HG02973 (cell line): ENCODE results near the gene ADAT3.

Experiments used
- ATAC-seq: cut with Tn5 transposase; IDR thresholded peaks from one replicate; pipeline ENCODE4 v1.9.1; 2021; ENCODE audit warnings: moderate library complexity; ENCODE audit not compliant: unreplicated experiment

The ADAT3 gene

DNA sequence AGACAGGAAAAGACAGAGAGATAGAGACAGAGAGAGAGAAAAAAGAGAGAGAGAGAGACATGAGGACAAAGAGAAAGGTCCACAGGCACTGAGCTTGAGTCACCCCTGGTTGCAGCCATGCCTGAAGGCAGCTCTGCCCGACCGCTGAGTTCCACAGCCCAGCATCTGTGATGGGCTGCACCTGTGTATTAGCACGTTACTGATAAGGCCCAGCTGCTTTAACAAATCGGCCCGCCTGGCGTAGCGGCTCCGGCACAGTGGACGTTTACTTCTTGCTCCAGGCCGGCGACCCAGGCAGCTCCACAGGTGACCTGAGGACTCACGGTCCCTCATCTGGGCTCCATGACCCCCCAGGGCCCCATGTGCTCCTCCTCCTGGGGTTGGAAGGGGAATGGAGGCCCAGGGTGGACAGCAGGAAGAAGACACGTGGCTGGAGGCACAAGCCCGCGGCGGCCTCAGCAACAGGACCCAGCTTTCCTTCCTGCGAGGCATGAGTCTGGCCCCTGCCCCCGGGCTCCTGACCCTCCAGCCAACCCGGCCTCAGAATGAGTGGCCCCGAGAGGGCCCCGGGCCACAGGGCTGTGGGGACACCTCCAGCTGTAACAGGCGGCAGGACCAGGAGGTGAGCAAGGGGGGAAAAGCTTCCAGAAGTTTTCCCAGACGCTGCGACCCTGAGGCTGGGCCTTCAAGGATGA, 31.9 kb downstream of the ADAT3 start:
- ATAC-seq = no peak

DNA sequence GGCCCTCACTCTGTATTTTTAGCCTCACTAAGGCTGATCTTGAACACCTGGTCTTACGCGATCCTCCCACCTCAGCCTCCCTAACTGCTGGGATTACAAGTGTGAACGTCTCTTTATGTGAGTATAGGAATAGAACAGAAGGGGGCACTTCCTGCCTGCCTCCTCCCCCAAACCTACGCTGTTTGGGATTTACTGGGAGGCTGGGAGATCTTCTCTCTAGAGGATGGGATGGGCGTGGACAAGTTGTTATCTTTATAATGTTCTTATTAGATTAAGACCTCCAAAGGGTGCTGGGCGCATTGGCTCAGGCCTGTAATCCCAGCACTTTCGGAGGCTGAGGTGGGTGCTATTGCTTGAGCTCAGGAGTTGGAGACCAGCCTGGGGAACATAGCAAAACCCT, 32.9 kb downstream of the ADAT3 start:
- ATAC-seq = no peak

DNA sequence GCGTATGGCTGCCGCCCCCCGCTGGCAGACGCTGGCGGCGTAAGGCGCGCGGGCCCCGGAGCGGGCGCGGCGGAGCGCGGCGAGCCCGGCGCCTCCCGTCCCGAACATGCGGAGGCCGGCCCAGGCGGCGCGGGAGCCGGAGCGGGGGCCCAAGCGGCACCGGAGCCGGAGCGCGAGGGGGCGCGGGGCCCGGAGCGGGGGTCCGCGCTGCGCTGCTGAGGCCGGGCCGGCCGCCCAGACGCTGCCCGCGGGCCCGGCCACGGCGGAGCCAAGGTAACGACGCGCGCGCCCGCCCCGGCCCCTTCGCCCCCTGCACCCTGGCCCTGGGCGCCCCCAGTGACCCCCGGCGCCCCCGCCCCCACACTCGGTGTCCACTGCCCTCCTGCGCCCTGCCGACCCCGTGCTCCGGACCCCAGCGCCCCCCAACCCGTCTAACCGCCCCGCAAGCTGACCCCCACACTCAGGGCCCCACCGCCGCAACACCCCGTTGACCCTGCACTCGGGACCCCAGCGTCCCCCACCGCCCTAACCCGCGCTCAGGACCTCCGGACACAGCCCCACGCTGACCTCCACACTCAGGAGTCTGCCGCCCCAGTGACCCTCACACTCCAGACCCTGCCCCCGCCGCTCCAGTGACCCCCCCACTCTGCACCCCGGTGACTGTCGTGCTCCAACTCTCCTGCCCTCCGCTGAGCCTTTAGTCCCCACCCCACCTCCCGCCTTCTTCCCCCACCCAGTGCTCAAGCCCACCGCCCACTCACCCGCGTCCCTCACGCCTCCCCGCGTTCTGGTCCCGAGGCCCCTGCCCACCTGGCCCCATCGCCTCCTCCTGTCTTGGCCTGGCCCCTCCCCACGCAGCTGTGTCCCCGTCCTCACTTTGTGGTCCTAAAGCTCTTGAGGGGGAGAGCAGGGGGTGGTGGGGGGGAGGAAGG, 36.2 kb downstream of the ADAT3 start, which contains the start of gene CSNK1G2:
Gene CSNK1G2 (plus strand): TSS at position 27 of the 932 bp plus-strand sequence. CDS start 28,601 bp downstream, outside the sequence.
- ATAC-seq = peak; percentile 42

DNA sequence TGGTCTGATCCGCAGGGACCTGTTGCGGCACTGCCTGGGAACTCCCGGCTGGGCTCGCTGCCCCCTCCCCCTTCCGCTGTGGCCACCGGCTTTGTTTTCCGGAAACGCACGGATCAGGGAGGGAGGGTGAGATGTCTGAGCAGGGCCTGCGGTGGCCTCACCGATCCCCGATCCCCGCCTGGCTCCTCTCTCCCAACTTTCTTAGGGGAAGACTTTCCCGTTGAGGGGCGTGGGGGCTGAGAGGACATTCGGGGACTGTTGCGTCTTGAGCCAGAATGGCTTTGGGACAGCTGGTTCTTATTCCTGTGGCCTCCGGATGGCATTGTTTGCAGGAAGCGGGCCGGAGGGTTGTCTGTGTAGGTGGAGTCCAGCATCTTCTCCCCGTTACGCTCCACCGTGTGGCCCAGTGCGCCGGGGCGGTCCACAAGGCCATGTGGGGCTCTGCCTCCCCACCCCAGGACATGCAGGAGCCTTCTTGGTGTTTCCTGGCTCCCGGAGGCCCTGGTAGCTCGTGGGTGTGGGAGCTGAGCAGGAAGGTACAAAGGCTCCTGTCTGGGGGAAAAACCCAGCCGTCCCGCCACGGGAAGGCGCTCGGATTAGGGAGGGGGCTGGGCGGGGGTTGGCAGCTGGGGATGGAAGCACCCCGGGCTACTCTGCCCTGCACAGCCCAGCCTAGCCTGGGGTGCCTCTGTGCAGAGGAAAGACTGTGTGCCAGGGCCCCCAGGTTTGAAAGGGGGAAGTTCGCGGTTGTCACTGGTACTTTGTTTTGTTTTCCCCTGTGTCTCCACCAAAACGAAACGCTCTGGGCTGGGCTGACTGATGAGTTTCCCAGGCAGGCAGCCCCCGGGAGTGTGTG, 37.1 kb downstream of the ADAT3 start:
- no peak for ATAC-seq

DNA sequence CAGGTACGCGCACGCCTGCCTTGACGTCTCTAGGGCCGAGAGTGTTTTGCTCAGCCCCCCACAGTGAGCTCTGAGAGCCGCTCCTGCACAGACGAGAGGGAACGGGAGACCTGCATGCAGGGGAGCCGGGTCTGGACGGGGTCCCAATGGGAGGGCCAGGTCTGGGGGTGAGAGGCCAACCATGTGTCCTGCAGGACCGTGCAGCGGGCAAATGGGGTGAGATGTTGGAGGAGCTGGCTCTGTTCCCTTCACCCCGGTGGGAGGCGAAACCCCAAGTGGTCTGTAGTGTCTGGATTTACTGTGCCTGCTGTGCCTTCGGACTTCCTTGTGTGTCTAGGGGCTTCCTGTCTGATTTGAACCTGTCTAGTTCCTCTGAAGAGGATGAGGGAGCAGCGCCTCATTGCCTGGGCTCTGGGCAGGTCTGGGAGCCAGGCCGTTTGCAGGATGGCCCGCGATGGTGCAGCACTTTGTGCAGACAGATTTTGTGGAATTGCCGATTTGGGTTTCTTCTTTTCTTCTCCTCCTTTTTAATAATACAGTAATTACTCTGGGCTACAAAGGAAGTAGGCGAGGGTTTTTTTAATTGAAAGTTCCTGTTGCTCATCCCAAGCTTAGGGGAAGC, 37.8 kb downstream of the ADAT3 start:
- ATAC-seq = no peak

DNA sequence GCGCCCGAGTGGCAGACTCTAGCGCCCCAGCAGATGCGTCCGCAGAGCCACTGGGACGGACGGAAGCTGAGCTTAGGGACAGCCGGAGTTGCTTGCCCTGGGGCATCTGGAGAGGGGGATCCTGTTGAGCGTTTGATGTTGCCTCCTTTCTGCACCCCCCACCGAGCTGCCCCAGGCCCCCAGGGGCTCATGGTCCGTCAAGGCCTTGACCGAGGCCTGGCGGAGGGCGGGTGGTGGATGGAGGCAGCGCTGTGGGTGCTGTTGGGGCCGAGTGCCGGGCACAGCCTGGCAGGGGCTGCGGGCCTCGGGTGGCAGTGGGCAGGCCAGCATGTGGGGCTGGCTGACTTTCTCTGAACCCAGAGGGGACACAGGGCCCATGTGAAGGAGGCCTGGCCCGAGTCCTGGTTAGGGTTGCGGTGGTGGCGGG, 38.5 kb downstream of the ADAT3 start:
- ATAC-seq = no peak

DNA sequence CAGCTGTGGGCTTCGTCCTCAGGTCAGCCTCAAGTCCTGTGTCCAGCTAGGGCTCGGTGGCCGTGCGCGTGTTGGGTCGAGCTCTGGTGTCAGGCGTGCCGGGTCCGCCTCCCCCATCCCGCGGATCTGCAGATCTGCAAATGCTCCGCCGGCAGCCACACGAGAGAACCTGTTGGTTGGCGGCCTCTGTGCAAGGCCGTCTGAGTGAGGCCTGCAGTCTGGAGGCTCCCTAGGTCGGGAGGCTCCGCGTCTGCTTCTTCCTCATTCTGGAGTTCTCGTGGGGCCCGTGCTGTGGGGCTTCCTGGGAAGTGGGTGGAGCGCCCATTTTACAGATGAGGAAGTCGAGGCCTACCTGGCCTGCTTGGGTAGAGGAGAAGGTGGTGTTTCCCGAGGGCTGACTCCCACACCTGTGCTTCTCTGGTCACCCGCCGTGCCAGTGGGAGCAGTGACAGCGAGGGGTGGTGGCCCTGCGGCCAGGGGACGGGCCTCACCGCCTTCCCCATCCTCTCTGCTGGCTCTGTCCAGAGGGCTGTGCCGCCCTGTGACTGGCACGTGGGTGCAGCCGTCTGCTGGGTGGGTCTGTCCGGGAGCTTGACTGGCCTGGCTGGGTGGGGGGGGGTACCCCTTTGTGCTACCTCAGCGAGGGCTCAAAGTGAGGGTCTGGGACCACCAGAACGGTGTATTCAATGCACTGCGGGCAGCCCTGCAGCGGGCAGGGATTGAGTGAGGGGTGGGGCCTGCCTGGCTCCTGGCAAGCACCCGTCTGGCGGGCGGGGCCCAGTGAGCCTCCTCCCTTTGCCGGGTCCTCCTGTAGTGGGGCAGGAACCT, 39.1 kb downstream of the ADAT3 start:
- no peak for ATAC-seq

DNA sequence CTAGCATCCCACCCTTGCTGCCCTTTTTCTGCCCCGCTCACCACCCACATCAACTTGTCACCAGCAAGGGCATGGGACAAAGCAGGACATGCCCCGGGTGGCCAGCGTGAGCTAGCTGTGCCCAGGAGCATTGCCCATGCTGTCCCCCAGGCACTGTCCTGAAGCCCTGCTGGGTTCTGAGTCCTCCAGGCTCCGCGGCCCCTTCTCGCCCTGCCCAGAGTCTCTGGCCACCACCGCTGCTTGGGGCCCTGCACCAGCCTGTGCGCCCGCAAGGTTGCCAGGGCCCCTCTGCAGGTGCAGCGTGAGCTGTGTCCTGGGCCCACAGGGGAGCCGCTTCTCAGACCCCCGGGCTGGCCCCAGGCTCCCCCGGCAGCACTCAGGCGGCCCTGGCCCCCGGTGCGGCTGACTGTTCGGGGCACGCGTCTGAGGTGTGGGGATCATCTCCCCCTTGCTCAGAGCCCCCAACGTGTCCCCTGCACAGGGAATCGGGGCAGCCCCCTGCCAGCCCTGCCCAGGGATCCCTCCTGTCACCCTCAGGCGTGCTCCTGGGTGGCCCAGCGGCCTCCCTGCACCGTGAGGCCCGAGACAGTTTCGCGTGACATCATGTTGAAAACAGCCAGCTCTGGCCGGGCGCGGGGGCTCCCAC, 39.8 kb downstream of the ADAT3 start:
- ATAC-seq = no peak

DNA sequence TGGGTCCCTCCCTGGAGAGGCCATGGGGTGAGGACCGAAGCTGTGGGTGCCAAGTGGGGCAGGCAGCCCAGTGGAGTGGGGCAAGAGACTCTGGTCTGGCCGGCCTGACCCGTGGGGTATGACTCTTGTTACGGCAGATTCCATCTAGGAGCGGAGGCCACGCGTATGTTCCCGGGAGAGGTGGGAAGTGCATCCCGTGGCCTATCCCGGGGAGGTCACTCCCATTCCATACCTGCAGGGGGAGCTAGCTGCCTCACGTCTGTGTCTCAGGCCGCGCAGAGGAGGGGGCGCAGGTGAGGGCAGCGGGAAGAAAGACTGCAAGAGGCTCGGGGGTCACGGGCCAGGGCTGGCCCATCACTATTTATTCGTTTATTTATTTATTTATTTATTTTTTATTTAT, 40.7 kb downstream of the ADAT3 start:
- no peak for ATAC-seq

DNA sequence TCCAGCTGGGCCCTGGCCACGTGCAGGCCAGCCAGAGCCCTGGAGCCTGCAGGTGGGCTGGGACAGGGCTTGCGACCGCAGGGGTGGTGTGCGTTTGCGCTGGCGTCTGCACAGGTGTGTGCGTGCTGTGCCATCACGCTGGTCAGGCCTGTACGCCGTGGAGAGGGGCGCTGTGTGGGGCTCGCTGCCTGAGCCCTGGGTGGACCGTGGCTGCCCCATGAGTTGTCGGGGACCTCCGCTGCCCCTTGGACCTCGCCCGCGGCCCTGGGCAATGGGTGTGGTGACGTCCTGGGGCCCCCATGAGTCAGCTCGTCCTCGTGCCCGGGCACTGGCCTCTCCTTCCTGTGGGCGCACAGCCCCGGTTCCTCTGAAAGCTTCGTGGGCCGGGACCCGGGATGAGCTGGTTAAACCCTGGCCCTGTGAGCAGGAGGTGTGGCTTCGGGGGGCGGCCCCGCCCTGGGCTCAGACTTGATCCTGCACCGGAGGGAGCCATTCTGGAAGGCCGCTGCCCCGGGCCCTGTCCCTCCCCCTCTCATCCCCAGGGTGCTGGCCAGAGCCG, 42.5 kb downstream of the ADAT3 start:
- ATAC-seq = no peak

DNA sequence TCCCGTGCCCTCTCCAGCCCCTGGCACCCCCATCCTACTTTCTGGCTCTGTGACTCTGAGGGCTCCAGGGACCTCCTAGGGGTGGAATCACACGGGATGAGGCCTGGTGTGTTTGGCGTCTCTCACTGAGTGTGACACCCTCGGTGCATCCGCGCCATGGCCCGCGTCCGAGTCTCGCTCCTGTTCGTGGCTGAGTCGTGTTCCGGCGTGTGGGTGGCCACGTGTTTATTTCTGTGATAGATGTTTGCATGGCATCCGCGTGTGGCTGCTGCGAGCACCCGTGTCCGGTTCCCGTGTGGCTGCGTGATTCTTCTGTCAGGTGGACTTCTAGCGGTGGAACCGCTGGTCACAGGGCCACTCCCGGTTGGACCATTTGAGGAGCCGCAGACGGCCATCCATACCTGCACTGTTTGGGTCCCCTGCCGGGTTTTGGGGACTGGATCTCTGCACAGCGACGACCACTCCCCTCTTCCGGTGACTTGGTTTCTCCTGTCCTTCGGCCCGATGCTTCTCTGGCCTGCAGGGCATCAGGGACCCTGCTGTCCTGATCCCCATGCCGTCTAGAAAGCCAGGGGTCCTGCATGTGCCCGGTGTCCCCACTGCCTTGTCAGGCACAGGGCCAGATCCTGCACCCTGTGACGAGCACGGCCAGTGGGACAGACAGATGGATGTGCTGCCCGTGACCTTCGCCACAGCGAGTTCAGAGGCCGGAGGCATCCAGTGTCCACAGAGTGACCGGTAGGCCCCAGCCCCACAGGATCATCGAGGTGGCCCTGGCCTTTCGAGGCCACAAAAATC, 44.3 kb downstream of the ADAT3 start:
- ATAC-seq = no peak

DNA sequence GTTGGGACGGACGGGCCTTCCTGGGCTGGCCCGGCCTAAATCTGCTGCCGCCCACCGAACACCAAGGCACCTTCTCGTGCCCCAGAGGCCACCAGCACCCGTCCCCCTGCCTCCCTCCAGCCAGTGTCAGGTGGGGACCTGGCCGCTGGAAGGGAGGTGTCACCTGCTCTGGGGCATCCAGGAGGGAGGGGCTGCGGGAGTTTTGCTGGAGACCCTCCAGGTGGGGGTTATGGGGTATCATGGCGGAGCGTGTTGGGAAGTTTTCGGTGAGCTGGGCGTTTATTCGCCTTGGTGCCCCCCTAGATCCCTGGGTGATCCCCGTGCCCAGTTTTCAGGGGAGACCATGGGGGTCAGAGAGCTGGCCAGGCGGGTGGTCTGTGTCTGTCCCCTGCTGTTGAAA, 45.4 kb downstream of the ADAT3 start:
- ATAC-seq = no peak

DNA sequence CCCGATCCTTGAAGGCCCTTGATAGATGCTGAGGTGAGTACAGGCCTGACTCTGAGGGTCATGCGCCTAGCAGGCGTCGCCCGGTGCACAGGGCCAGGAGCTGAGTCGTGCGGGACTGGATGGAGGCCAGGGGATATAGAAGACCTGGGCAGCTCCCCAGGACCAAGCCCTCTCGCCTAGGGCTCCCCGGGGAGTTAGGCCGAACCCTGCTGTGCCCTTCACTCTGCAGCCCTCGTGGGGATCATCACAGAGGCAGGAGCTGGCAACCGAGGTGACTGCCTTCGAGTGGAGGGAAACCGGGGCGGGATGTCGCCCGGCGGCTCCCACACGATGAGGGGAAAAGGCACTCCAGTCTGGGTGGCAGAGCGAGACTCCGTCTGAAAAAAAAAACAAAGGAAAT, 47.4 kb downstream of the ADAT3 start:
- ATAC-seq = no peak

DNA sequence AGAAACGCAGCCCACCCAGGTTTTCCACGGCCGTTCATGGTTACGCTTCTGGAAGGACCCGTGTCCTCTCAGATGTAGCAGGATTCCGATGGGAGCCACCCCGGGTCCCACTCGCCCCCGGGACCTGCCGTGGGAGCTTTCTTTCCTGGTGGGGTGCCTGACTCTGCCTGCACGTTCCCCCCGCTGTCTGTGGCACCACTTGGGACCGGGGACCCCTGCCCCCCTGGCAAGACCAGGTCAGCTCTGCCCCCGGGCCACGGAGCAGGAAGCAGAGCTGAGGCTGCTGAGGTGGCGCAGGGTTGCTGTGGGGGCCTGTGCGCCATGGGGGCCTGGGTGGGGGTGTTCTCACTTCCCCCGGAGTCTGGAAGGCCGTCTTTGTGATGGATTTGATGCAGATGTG, 47.8 kb downstream of the ADAT3 start:
- ATAC-seq = no peak

DNA sequence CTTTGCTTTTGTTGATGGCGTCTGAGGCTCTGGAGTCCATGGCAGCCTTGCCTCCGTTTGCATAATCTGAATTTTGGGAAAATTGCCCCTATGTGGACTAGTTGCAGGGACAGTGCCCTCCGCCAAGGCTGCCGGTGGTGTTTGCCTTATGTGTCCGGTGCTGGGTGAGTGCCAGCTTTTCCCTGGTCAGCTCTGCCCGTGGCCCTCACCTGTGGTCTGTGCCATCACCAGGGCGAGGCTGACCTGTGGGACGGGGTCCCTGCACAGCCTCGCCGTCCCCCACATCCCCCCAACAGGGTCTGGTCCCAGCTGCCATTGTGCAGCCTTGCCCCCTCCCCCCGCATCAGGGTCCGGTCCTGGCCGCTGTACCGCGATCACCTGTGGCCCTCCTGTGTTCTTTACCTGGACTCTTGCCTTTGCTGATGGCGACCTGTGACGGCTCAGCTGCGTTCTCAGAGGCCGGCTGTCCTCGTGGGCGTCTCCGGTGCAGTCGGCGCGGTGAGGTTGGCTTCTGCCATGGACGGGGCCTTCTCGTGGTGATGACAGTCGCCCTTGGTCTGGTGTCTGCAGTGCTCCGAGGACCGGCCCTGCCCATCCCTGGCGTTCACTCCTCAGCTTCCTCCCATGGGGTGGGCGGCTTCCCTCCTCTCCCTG, 48.4 kb downstream of the ADAT3 start:
- ATAC-seq = no peak

DNA sequence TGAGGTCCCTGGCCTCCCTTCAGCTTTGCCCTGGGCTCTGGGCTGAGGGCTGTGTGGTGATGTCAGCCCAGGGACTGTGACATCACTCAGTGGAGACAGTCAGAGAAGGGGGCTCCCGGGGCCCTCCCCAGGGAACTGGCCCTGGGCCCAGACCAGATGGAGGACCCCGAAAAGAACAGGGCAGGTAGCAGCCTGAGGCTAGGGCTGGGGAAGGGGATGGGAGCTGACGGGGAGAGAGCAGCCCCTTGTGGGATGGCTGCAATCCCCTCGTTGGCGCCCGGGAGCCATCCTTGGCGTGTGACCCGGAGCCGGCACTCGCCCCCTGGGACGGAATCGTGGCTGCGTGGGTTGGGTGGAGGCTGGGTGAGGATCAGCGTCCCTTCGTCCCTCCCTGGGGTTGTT, 49.3 kb downstream of the ADAT3 start:
- no peak for ATAC-seq

DNA sequence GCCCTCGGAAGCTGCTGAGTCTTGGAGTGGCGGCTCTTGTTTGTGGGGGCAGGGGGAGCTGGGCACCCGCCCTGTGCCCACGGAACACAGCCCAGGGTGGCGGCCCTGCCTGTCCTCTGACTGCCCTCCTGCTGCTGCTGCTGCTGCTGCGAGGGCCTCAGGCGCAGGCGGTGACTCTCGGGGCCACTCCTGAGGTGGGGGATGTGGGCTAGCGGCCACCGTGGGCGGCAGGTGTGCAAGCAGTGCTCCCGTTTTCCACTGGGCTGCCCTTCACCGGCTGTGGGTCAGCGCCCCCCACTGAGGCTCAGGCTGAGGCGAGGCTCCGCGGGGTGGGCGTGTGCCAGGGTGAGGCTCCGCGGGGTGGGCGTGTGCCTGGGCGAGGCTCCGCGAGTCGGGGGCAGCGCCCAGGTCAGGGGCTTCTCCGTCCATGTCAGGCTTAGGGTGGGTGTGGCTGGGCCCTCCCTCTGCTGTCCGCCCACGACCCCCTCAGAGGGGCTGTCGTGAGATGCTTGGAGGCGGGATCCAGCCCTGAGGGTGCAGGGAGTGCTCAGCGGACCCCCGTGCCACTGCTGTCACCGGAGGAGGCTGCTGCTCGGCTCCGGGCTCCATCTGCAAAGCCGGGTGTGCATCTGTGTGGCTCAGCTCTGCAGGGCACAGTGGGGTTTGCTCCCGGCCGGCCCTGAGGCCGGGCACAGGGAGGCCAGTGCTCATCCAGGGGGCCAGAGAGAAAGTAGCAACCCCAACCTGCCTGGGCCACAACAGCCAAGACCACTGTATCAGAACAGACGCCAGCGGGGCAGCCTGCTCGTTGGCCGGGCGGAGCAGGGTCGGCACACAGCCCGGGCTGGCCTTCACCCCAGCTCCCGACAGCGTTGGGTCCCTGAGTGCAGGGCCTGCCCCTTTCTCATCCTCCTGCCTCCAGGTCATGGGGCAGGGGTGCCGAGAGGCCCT, 50.2 kb downstream of the ADAT3 start:
- ATAC-seq = no peak
